H9 (cell line): ENCODE data around the gene ATRN. TPM values are rescaled to one million over a fixed set of nuclear protein-coding genes. Genes with fewer than 3 reads are reported as not detected.

Source experiments
- DNase-seq: peaks from one replicate; pipeline ENCODE4 v3.0.0-alpha.2; 2017
- H2AFZ ChIP-seq: one replicate; pipeline ENCODE4 v1.6.1; 2013; ENCODE audit warnings: mild to moderate bottlenecking, low read length, control low read depth, moderate library complexity
- H2AK5ac ChIP-seq: 2 replicates; pipeline ENCODE4 v1.6.1; 2013; ENCODE audit warnings: low read length, control low read depth, mixed read lengths; ENCODE audit not compliant: insufficient read length
- H2BK120ac ChIP-seq: one replicate; pipeline ENCODE4 v1.6.1; 2013; ENCODE audit warnings: low read depth, mild to moderate bottlenecking, low read length, control low read depth, inconsistent platforms; ENCODE audit not compliant: poor library complexity, severe bottlenecking
- H2BK12ac ChIP-seq: 2 replicates; pipeline ENCODE4 v1.6.1; 2013; ENCODE audit warnings: low read length, control low read depth, mixed read lengths, low read depth; ENCODE audit not compliant: insufficient read length
- H2BK15ac ChIP-seq: 2 replicates; pipeline ENCODE4 v1.6.1; 2013; ENCODE audit warnings: low read depth, low read length, control low read depth
- H2BK20ac ChIP-seq: one replicate; pipeline ENCODE4 v1.6.1; 2013; ENCODE audit warnings: low read depth, mild to moderate bottlenecking, low read length, control low read depth, inconsistent platforms; ENCODE audit not compliant: poor library complexity, severe bottlenecking
- H2BK5ac ChIP-seq: 2 replicates; pipeline ENCODE4 v1.6.1; 2013; ENCODE audit warnings: low read length, control low read depth, mixed read lengths; ENCODE audit not compliant: insufficient read length
- H3K14ac ChIP-seq: 2 replicates; pipeline ENCODE4 v1.6.1; 2013; ENCODE audit warnings: low read length, control low read depth; ENCODE audit not compliant: insufficient read depth
- H3K18ac ChIP-seq: 2 replicates; pipeline ENCODE4 v1.6.1; 2013; ENCODE audit warnings: low read depth, mild to moderate bottlenecking, mixed read lengths, low read length, control low read depth; ENCODE audit not compliant: insufficient read length
- H3K23ac ChIP-seq: 2 replicates; pipeline ENCODE4 v1.6.1; 2013; ENCODE audit warnings: low read length, control low read depth, mixed read lengths, low read depth; ENCODE audit not compliant: insufficient read length
- H3K23me2 ChIP-seq: 2 replicates; pipeline ENCODE4 v1.6.1; 2013; ENCODE audit warnings: low read depth, mild to moderate bottlenecking, mixed read lengths, low read length, control low read depth; ENCODE audit not compliant: insufficient read length, poor library complexity, severe bottlenecking
- H3K27ac ChIP-seq: 2 replicates; pipeline ENCODE4 v1.5.1; 2013; ENCODE audit warnings: low read length, control low read depth, mixed read lengths, low read depth; ENCODE audit not compliant: insufficient read length
- H3K27me3 ChIP-seq: 2 replicates; pipeline ENCODE4 v1.6.1; 2013; ENCODE audit warnings: low read length, control low read depth, inconsistent platforms; ENCODE audit not compliant: insufficient read depth
- H3K4ac ChIP-seq: 2 replicates; pipeline ENCODE4 v1.6.1; 2013; ENCODE audit warnings: low read depth, mild to moderate bottlenecking, control low read depth, inconsistent platforms, low read length, moderate library complexity
- H3K4me1 ChIP-seq: 2 replicates; pipeline ENCODE4 v1.6.1; 2013; ENCODE audit warnings: low read length, control low read depth, inconsistent platforms; ENCODE audit not compliant: insufficient read depth
- H3K4me2 ChIP-seq: 2 replicates; pipeline ENCODE4 v1.6.1; 2013; ENCODE audit warnings: low read length, control low read depth, mixed read lengths; ENCODE audit not compliant: insufficient read length, insufficient read depth
- H3K56ac ChIP-seq: 2 replicates; pipeline ENCODE4 v1.6.1; 2013; ENCODE audit warnings: low read depth, mild to moderate bottlenecking, mixed read lengths, low read length, control low read depth; ENCODE audit not compliant: insufficient read length
- H3K79me1 ChIP-seq: 2 replicates; pipeline ENCODE4 v1.6.1; 2013; ENCODE audit warnings: low read depth, mild to moderate bottlenecking, moderate library complexity, low read length, control low read depth, inconsistent platforms; ENCODE audit not compliant: insufficient read depth, poor library complexity, severe bottlenecking
- H3K79me2 ChIP-seq: 2 replicates; pipeline ENCODE4 v1.6.1; 2013; ENCODE audit warnings: low read length, control low read depth, inconsistent platforms; ENCODE audit not compliant: insufficient read depth
- H3K9ac ChIP-seq: 2 replicates; pipeline ENCODE4 v1.6.1; 2013; ENCODE audit warnings: low read length, control low read depth, mixed read lengths; ENCODE audit not compliant: insufficient read length; ENCODE audit errors: extremely low read depth
- H3K9me3 ChIP-seq: one replicate; pipeline ENCODE4 v1.6.1; 2013; ENCODE audit warnings: low read depth, low read length, inconsistent platforms; ENCODE audit not compliant: control insufficient read depth
- H3T11ph ChIP-seq: one replicate; pipeline ENCODE4 v1.6.1; 2013; ENCODE audit warnings: mild to moderate bottlenecking, low read length, control low read depth, inconsistent platforms
- H4K20me1 ChIP-seq: one replicate; pipeline ENCODE4 v1.6.1; 2013; ENCODE audit not compliant: control insufficient read depth, insufficient read length, insufficient read depth
- H4K5ac ChIP-seq: 2 replicates; pipeline ENCODE4 v1.6.1; 2013; ENCODE audit warnings: low read depth, mild to moderate bottlenecking, mixed read lengths, low read length, control low read depth; ENCODE audit not compliant: insufficient read length
- H4K8ac ChIP-seq: replicated peaks from 2 replicates; pipeline ENCODE4 v1.6.1; 2013; ENCODE audit warnings: low read length, control low read depth, mixed read lengths, low read depth; ENCODE audit not compliant: insufficient read length
- H4K91ac ChIP-seq: 2 replicates; pipeline ENCODE4 v1.6.1; 2013; ENCODE audit warnings: low read depth, mild to moderate bottlenecking, moderate library complexity, mixed read lengths, low read length, control low read depth; ENCODE audit not compliant: insufficient read length
- H3K27ac Mint-ChIP-seq, 3 experiments: 2 replicates in 2 of 3; 3 replicates in 1 of 3; pipeline ENCODE4 v1.8.0; 2020 to 2021; ENCODE audit warnings: mixed read lengths in 3 of 3, mild to moderate bottlenecking in 1 of 3, moderate library complexity in 1 of 3
- H3K27me3 Mint-ChIP-seq: 2 replicates; pipeline ENCODE4 v1.8.0; 2021; ENCODE audit warnings: low read depth, mild to moderate bottlenecking, moderate library complexity, mixed read lengths
- H3K36me3 Mint-ChIP-seq, 3 experiments: 2 replicates in 2 of 3; 3 replicates in 1 of 3; pipeline ENCODE4 v1.8.0; 2020 to 2021; ENCODE audit warnings: low read depth in 3 of 3, mixed read lengths in 3 of 3; ENCODE audit not compliant: insufficient read depth in 1 of 3
- H3K4me1 Mint-ChIP-seq, 2 experiments: 2 replicates each; pipeline ENCODE4 v1.8.0; 2020; ENCODE audit warnings: mixed read lengths in 2 of 2
- H3K4me3 Mint-ChIP-seq, 2 experiments: 2 replicates in 1 of 2; 3 replicates in 1 of 2; pipeline ENCODE4 v1.8.0; 2020 to 2021; ENCODE audit warnings: mild to moderate bottlenecking in 2 of 2, mixed read lengths in 2 of 2, moderate library complexity in 1 of 2
- H3K9me3 Mint-ChIP-seq, 2 experiments: 2 replicates in 1 of 2; 3 replicates in 1 of 2; pipeline ENCODE4 v1.8.0; 2020; ENCODE audit warnings: mild to moderate bottlenecking in 2 of 2, mixed read lengths in 2 of 2, moderate library complexity in 1 of 2
- CTCF ChIP-seq: fragments of 200-600 bp; sonication (generic); conservative IDR thresholded peaks from 3 replicates; pipeline ENCODE4 v1.8.0; 2021; ENCODE audit warnings: antibody characterized with exemption, mild to moderate bottlenecking
- WGBS: extraction: QIAGEN DNeasy Blood & Tissue Kit; methylation state at CpG from one replicate; pipeline ENCODE4 v1.1.7; 2013; ENCODE audit warnings: missing lambda C conversion rate, low lambda C conversion rate, mixed read lengths; ENCODE audit not compliant: insufficient read length; ENCODE audit errors: extremely low coverage; 5-methylcytosine and 5-hydroxymethylcytosine counted together
- total RNA-seq: library from RNA; stranded (reverse); gene quantifications from 2 replicates; pipeline ENCODE4 v1.2.1, GENCODE V29; 2021

The ATRN gene
- total RNA-seq, 1 experiment from 2014 or later, result 23.1 TPM

- Mint-ChIP-seq H3K4me1 (peaks cover 14 to 24% of the 10 kb centered on the region in 2 experiments), H3K27me3 (peaks cover 42% of the 10 kb centered on the region), H3K9me3 (no peaks in the 10 kb centered on the region), H3K4me3 (no peak overlapping the region), H3K36me3 (no peaks in the 10 kb centered on the region), H3K27ac (no peak overlapping the region)
- H4K8ac ChIP-seq, result no peak overlapping the region
- no peak overlapping the region for H3K27ac ChIP-seq
- no peak overlapping the region for H4K91ac ChIP-seq
- H3T11ph ChIP-seq, result no peak overlapping the region
- H3K23ac ChIP-seq, result no peak overlapping the region
- H3K4ac ChIP-seq, result no peak overlapping the region
- H3K4me2 ChIP-seq, result no peak overlapping the region
- WGBS, result no CpG with 5 or more reads among the region's 7 CpGs
- no peak overlapping the region for H2AK5ac ChIP-seq
- H3K18ac ChIP-seq, result no peak overlapping the region
- H3K56ac ChIP-seq, result no peak overlapping the region
- H2AFZ ChIP-seq, result no peak overlapping the region
- no peaks in the 10 kb centered on the region for H4K20me1 ChIP-seq
- no peak overlapping the region for H2BK120ac ChIP-seq
- no peak overlapping the region for H4K5ac ChIP-seq
- H2BK15ac ChIP-seq, result no peak overlapping the region
- H3K9me3 ChIP-seq, result no peaks in the 10 kb centered on the region
- no peak overlapping the region for H2BK5ac ChIP-seq
- H3K23me2 ChIP-seq, result peaks cover 9% of the 10 kb centered on the region
- H3K4me1 ChIP-seq, result peaks cover 4% of the 10 kb centered on the region; the same call in 1 of the 2 replicates
- H3K27me3 ChIP-seq, result no peaks in the 10 kb centered on the region; the same call in 1 of the 2 replicates
- H2BK12ac ChIP-seq, result no peak overlapping the region
- DNase-seq, result no peak
- H3K79me2 ChIP-seq, result no peaks in the 10 kb centered on the region
- TF ChIP-seq CTCF, result no peak
- H3K14ac ChIP-seq, result no peak overlapping the region
- no peak overlapping the region for H2BK20ac ChIP-seq
- H3K79me1 ChIP-seq, result no peaks in the 10 kb centered on the region
- no peak overlapping the region for H3K9ac ChIP-seq
Measured at GRCh38 chr20:3686421-3686820, 215.6 kb downstream of the ATRN start.
